Stimulated activated CD4-positive, alpha-beta T cell treated with anti-CD3 and anti-CD28 coated beads, TNF-alpha, amount 100 ng/mL, for 48 hours (primary cell): ENCODE data around the gene ATOH1.

Experiments used
- DNase-seq, 3 donors: peaks; one replicate each; pipeline ENCODE4 v3.0.0-alpha.2; 2020; ENCODE audit warnings: low read depth in 3 of 3

ATOH1 gene, protein sequence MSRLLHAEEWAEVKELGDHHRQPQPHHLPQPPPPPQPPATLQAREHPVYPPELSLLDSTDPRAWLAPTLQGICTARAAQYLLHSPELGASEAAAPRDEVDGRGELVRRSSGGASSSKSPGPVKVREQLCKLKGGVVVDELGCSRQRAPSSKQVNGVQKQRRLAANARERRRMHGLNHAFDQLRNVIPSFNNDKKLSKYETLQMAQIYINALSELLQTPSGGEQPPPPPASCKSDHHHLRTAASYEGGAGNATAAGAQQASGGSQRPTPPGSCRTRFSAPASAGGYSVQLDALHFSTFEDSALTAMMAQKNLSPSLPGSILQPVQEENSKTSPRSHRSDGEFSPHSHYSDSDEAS

DNA sequence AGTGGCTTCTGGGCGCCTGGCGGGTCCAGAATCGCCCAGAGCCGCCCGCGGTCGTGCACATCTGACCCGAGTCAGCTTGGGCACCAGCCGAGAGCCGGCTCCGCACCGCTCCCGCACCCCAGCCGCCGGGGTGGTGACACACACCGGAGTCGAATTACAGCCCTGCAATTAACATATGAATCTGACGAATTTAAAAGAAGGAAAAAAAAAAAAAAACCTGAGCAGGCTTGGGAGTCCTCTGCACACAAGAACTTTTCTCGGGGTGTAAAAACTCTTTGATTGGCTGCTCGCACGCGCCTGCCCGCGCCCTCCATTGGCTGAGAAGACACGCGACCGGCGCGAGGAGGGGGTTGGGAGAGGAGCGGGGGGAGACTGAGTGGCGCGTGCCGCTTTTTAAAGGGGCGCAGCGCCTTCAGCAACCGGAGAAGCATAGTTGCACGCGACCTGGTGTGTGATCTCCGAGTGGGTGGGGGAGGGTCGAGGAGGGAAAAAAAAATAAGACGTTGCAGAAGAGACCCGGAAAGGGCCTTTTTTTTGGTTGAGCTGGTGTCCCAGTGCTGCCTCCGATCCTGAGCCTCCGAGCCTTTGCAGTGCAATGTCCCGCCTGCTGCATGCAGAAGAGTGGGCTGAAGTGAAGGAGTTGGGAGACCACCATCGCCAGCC lies at the start of gene ATOH1:
ATOH1 (plus strand) TSS at position 422 of the 663 bp plus-strand sequence; CDS start at position 596, 174 bp downstream.
- DNase-seq: no peak

DNA sequence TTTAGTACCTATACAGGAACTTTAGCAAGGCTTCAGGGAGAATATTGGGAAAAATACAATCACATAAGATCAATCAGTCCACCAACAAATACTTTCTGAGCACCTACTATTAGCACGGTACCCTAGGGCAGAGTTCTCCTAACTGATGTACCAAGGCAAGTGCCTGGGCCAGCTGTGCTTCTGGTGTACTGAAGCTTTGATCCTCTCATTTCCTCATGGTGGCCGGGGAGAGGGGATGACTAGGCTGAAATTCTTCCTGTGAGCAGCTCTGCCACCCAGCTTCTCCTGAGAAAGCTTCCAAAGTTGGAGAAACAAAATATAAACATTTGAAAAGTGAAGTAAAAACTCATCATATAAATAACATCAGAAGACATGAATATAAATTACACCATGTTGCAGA lies 49.3 kb upstream of the ATOH1 start:
- no peak for DNase-seq

DNA sequence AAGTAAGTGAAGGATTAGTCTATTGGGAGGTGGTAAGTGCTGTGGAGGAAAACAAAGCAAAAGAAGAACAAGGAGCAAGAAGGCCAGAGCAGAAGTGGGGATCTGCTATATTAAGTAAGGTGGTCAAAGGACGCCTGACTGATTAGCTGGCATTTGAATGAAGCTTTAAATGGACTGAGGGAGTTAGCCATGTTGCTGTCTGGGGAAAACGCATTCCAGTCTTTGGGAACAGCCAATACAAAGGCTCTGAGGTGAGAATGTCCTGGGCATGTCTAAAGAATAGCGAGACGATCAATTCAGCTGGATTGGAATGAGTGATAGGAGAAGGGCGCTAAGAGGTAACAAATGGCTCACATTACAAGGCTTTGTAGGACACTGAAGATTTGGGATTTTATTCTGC lies 48.5 kb upstream of the ATOH1 start:
- no peak for DNase-seq

DNA sequence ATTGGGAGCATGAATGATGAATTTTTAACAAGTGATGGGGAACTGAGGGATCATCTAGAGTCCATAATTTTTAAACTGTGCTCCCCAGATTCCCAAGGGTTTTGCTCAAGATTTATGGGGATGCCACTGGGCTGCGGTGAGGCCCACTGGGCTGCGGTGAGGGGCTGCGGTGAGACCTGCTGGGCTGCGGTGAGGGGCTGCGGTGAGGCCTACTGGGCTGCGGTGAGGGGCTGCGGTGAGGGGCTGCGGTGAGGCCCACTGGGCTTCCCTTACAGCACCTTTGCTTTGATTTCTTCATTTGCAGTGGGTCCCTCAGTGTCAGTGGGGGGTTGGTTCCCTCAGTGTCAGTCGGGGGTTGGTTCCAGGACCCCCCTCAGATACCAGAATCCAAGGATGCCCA lies 47.4 kb upstream of the ATOH1 start:
- DNase-seq: no peak

DNA sequence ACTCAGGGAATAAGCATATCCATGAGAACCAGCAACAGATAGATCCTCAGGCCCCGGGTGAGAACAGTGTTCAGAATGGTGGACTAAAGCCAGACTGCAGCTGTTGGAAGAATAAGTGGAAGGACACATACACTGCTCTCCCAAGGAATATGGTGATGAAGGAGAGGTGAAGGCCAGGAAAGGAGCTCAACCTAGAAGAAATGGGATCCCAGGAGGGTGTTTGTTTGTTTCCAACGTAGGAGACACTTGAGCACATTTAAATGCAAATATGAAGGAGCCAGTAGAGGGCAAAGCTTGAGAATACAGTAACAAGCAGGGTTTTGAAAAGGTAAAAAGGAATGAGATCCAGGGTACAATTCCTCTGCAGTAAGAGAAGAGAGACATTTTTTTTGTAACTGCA lies 42.4 kb upstream of the ATOH1 start:
- no peak for DNase-seq

DNA sequence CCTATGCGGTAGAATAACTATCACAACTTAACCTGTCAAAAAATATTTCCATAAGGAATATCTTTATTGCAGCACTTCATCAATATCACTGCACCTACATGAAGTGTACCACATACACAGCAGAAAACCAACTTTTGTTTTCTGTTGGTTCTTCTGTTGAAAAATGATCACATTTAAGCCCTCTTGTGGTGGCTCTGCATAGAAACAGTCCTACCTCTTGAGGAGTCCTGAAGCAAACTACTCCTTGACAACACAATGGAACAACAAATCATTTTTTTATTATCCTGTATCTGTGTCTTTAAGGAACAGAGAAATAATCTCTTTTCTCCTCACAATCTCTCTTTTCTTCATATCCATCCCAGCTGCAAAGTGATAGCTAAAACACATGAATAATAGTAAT lies 39.8 kb upstream of the ATOH1 start:
- DNase-seq: no peak

DNA sequence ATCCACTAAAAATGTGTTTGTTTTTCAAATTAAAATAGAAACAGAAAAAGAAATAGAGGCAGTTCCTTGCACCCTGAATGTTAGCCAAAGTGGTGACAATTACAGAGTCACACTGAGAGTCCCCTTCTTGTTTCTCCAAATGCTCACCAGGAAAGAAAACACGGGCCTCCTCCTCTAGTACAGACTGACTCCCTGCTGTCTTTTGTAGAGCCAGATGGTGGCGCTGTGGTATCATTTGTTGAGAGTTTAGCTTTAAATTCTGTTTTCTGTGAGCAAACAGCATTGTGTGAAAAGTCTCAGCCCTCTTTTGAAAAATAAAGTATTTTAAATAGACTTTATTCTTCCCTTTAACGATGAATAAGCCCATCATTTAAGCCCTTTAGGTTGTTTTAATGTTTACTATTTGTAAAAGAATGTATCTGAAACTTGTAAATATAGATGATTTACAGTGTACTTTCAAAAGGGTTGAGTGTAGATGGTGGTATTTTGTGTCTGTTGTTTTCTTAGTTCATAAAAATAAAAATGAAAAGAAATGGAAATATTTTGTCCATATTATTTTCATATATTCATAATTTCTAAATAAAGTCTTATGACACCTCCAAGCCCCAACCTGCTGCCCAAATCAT lies 36.9 kb upstream of the ATOH1 start:
- peak in 2 of 3 donors; percentile 3 for DNase-seq

DNA sequence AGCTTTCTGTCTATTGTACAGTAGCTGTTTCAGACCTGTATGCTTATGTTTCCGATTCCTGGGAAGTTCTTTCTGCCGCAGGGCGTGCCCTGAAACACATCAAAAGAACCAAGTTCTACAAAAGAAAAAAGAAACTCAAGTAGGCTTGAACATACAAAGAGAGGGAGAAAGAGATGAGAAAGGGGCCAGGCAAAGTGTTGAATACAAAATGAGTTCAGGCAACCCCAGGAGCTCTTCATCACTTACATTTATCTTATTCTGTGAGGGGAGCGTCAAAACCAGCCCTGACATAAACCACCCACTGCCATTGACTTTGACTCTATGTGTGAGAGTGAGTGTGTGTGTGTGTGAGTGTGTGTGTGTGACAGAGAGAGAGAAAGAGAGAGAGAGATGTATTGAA lies 26.5 kb upstream of the ATOH1 start:
- no peak for DNase-seq

DNA sequence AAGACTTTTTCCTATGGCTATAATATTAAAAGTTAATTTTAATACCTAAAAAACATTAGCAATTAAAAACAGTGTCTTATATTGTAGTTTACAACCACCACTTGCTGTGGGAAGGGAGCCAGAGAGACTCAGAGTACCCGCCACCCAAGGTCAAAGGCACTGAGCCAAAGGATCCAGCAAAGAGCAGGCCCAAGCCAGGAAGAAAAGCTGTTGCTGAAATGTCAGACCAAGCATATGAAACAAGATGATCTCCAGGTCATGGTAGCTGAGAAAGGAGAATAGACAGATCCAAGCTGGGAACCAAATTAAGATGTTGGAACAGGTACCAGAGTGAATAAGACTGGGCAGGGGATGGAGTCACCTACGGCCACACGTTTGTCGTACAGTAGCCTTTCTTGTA lies 18.8 kb upstream of the ATOH1 start:
- DNase-seq: no peak

DNA sequence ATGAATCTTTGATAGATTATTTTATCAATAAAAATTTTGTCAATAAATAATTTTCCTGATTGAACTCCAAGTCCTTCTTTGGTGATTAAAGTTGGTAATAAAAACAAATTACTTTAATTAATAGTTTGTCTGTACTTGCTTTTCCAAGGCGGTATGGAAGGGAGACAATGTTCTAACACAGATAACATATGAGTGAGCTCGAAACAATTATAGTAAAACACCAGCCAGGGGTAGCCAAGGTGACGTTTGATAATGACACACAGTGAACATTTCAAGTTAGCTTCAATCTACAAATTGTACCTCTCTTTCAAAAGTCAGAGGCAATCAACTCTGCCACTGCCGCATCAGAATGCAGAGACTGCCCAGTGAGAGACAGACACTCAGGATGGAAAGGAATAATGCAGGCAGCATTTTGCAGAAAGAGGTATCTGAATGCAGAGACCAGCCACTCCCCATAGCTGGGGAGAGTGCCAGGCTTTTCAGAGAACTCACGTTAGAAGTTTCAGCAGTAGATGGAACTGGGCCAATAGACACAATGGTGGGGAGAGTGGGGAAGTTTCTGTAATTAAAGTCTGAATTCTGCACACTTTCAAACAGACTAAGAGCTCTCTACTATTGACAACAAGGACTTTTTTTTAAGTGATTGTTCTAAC lies 18.1 kb upstream of the ATOH1 start:
- no peak for DNase-seq

DNA sequence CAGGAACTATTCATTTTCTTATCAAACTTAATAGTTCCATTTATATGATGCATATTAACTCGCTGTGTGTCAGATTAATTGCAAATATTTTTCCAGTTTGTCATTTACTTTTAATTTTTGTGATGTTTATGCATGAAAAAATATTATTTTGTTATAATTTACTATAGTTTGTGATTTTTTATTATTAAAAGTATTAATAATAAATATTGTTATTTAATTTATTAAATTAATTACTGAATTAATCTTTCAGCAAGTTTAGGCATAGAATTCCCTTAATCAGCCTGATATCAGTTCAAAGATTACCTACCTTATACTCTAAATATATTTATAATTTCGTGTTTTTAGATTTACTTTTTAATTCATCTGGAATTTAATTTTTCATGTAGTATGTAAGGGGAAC lies 15.5 kb upstream of the ATOH1 start:
- DNase-seq: no peak

DNA sequence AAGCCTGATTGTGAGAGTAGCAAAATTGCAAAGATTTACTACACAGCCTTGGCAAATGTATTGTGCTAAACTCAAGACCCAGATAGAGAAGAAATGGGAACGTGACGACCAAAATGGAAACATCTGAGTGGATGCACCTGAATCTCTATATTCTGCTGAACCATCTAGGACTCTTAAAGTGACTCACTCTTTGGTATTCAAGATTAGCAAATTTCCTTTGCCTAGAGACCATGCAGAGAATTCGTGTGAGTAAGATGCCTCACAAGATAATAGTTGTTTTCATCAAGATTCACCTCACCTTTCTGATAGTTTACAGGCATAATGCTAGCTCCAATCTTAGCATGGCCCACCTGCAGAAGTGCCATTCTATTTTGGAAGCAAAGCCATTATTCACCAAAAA lies 14.4 kb upstream of the ATOH1 start:
- DNase-seq: no peak

DNA sequence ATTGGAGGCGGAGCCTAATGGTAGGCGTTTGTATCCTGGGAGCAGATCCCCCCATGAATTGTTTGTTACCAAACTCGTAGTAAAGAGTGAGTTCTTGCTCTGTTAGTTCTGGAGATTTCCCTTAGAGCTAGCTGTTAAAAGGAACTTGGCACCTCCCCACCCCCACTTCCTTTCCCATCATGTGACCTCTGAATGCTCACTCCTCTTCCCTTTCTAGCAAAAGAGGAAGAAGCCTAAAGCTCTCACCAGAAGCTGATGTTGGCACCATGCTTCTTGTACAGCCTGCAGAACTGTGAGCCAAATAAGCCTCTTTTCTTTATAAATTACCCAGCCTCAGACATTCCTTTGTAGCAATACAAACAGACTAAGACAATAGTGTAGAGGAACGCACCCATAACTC lies 13.8 kb upstream of the ATOH1 start:
- no peak for DNase-seq

DNA sequence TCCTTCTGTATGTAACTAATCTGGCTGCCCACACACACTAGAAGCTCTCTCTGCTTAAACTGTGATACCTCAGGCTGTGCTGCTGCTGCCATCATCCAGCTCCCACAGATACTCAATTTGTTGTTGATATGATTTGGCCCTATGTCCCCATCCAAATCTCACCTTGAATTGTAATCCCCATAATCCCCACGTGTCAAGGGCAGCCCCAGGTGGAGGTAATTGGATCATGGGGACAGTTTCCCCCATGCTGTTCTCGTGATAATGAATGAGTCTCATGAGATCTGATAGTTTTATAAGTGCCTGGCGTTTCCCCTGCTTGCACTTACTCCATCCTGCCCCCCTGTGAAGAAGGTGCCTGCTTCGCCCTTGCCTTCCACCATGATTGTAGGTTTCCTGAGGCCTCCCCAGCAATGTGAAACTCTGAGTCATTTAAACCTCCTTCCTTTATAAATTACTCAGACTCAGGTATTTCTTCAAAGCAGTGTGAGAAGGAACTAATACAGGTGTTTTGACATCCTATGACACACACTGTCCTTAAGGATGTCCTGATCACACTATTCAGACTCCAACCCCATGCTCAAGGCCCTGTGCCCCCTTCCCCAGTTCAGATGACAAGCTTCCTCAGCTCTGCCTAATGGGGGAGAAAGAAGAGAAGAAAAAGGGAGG lies 2.9 kb upstream of the ATOH1 start:
- DNase-seq: no peak

DNA sequence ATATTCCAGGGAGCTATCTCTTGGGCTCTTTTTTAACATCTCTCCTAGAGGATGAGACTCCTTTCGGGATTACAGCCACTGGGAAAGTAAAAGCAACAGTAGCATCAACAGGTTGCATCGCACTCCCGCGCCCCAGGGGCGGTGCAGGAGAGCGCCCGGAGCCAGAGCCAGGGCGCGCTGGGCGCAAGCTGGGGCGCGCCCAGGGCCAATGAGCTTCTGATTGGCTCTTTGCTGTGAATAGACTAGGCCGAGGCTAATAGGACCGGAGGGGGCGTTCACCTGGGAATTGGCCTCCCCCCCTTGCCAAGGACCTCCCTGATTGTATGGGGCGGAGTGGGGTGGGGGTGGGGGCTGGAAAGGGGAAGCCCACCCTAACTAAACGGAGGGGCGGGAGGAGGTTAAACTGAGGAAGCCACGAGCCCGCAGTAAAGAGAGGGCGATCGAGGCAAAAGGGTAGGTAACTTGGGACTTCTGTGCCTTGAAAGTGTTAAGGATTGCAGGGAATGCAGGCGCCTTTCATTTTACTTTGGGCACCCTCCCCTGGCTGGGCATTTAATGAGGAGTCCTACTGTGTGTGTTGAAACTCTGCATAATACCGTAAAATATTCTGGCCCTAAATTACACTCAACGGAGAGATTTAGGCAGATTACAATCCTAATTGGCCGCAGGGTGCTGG lies 1.1 kb upstream of the ATOH1 start:
- DNase-seq: no peak

DNA sequence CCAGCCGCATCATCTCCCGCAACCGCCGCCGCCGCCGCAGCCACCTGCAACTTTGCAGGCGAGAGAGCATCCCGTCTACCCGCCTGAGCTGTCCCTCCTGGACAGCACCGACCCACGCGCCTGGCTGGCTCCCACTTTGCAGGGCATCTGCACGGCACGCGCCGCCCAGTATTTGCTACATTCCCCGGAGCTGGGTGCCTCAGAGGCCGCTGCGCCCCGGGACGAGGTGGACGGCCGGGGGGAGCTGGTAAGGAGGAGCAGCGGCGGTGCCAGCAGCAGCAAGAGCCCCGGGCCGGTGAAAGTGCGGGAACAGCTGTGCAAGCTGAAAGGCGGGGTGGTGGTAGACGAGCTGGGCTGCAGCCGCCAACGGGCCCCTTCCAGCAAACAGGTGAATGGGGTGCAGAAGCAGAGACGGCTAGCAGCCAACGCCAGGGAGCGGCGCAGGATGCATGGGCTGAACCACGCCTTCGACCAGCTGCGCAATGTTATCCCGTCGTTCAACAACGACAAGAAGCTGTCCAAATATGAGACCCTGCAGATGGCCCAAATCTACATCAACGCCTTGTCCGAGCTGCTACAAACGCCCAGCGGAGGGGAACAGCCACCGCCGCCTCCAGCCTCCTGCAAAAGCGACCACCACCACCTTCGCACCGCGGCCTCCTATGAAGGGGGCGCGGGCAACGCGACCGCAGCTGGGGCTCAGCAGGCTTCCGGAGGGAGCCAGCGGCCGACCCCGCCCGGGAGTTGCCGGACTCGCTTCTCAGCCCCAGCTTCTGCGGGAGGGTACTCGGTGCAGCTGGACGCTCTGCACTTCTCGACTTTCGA lies 654 bp downstream of the ATOH1 start:
- DNase-seq: peak in 1 of 3 donors; percentile 1

DNA sequence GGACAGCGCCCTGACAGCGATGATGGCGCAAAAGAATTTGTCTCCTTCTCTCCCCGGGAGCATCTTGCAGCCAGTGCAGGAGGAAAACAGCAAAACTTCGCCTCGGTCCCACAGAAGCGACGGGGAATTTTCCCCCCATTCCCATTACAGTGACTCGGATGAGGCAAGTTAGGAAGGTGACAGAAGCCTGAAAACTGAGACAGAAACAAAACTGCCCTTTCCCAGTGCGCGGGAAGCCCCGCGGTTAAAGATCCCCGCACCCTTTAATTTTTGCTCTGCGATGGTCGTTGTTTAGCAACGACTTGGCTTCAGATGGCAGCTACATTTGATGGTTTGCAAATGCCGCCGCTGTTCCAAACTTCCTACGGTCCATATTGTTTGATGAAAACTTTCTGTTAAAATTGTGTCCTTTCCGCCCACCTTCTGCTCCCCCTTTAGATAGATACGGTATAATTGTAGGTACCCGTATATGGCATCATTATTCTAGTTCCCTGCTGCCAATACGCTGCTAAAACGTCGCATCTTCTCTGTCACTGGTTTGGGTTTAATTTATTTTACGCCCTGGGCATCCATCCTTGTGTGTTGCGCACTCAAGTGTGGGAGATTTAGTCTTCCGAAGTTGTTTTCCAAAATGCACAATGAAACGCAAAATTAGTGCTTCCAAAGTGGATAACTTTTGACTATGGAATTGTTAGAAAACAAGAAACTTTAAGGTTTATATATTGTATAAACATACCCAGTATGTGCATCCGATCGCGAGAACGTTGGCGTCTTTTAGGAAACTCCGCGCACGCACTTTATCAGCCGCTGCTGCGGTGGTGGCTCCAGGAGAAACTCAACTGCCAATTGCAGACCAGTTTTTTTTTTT lies 1.5 kb downstream of the ATOH1 start:
- DNase-seq: no peak

DNA sequence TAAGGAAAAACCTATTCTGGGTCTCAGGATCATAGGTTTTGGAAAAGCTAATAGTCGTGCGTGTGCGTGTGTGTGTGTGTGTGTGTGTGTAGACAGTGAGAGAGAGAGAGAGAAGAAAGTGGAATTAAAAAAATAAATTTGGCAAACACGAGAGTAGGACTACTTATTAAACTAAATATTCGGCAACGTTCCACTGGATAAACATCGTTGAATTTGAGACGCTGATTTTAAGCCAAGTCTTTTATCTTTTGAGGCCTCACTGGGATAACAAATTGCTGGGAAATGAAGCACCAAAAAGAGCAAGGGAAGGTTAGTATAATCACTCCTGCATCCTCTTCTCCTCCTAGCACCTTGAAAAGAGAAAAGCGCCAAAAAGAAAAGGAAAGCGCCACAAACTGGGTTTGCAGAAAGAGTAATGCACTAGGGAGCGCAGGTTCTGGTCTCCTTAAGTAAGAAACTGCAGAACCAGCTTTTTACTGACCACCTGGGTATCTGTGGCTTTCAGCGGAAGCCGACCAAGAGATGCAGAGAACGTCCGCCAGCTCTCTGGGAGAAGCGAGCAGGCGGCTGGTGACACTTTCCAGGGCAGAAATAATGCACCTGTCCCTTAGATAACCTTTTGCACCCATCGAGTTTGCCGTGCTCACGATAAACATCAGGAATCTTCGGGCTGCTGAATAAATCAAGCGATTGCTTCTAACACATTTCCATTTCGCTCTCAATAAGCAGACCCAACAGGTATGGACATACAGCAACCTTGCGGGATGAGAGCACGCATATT lies 3.4 kb downstream of the ATOH1 start:
- no peak for DNase-seq
